Hypothalamus (tissue), 51 donors: Measurements from ENCODE around the gene SULT2B1.
A peak's percentile ranks its signal among the peaks of the same experiment; 100 is the strongest.
"Not testable (repeated sequence)": the region's sequence is repeated elsewhere in the genome, so short reads cannot be mapped to it uniquely, and the experiment has no call there.

ENCODE experiments used
- DNase-seq, 51 donors: peaks; one replicate each; lab custom pipeline; 2025; lab: John Stamatoyannopoulos, UW

The SULT2B1 gene

DNA sequence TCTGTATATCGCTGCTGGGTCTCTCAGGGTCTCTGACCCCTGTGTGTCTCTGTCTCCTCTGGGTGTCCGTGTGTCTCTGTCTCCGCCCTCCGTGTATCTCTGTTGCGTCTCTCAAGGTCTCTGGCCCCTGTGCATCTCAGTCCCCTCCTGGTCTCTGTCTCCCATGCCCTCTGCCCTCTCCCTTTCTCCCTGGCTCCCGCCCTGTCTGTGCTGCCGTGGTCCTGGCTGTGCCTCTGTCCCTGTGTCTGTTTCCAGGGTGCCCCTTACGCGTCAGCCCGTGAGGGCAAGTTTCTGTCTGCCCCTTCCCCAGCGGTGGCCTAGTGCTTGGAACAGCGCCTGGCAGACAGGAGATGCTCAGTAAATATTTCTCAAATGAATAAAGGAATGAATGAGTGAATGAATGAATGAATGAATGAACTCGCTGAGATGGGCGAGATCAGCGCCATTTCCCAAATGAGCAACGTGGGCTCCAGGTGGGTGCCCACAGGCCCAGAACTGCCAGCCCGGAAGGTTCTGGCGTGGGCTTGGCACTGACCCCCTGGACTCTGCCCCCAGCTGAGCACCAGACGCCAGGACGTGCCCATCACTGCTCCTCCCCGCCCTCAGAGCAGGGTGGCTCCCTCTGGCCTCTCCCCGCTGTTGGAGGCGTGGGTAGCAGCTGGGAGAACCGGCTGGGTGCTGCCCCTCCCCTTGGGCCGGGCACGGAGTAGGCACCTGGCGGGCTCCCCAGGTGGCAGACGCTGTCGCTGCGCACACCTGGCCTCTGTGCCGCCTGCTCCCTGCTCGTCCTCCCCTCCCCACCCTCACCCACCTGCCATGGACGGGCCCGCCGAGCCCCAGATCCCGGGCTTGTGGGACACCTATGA lies at the start of gene SULT2B1:
Gene SULT2B1, plus strand, starts transcription at position 736 of the 866 bp plus-strand sequence. Its CDS starts 81 bp downstream, at position 817.
- DNase-seq = no peak

DNA sequence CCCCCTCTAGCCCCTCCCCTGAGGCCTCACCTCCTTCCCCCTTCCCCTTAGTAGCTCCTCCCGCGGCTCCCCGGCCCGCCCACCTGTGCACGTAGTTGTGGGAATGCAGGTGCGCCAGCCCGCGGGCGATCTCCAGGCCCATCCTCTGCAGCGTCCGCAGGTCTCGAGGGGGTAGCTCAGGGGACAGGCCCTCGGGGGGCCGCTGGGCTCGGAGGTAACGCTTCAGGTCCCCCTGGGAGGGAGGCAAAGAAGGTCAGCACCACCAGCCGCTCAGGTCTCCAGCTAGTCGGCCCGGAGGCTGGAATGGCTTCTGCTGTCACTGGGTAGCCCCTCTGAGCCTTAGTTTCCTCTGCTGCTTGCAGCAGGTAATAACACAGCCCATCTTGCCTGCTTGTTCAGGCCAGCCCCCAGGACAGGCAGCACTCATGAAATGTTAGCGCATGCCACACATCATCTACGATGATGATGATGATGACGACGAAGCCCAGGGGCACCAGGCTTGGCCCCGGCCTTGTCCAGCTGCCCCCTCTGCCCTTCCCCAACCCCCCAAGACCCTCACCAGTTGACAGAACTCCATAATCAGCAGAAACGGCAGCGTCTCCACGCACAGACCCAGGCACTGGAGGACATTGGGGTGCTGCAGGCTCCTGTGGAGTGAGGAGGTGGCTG lies 49.5 kb upstream of the SULT2B1 start:
- no peak for DNase-seq

DNA sequence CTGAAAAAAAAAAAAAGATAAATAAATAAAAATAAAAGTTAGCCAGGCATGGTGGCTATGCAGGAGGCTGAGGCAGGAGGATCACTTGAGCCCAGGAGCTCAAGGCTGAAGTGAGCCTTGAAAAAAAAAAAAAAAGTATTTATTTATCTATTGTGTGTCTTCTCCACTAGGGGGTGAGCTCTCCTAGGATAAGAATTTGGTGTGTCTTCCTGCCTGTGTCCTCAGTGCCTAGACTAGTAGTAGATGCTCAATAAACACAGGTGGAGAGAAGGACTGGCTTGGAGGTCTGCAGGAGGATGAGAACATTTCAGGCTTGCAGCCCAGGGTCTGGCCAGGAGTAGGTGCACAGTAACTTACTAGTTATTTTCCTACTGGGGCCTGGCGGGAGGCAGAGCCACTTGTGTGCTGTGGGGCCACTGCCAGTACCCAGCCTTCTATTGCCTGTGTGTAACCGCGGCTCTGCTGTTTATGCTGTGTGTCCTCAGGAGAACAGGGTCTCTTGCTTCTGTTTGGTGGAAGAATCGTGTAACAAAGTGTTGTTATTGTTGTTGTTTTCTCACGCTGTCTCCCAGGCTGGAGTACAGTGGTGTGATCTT lies 45.7 kb upstream of the SULT2B1 start:
- no peak for DNase-seq

DNA sequence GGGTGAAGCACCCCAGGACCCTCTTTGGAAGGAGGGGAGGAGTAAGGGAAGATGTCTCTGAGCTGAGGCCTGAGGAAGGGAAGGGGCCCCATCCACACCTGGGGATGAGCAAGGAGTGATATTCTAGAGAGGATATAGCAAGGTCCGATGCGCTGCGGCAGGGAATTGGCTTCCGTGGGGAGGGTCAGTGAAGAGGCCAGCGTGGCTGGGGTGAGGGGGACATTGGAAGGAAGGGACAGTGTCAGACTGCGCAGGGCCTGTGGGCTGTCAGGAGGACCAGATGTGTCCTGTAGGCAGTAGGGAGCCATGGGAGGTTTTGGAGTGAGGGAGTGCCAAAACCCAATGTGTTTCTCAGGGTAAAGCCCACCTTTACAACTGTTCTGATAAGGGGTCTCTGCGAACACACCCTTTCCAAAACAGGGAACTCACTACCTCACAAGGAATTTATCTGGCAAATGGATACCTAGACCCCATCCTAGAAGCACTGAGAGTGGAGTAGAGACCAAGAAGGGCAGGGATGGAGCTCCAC lies 44.0 kb upstream of the SULT2B1 start:
- no peak for DNase-seq

DNA sequence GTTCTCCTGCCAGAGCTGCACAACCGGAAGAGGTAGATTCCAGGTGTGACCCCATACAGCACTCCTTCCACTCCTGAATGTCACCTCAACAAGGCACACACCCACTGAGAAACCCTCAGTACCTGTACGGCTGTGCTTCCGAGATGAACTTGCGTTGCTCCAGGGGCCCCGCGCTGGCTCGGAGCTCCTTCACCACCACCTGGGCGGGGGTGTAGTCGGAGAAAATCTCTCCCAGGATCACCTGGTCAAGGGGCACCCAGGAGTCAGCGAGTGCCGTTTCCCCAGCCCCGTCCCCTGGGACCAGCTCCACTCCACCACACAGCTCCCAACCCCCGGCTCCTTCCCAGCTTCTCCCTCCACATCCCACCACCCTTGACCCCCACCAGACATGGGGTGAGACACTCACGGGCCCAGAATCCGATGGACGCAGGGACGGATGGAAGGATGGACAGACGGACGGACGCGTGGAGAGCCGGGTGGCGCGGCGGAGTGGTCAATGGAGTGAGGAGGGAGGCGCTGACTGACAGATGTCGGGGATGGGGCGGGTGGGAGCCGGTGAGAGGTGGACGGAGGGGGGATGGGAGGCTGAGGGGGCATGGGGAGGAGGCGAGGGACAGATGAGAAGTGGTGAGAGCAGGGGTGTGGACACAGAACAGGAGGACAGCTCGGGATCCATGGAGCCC lies 43.1 kb upstream of the SULT2B1 start:
- no peak for DNase-seq

DNA sequence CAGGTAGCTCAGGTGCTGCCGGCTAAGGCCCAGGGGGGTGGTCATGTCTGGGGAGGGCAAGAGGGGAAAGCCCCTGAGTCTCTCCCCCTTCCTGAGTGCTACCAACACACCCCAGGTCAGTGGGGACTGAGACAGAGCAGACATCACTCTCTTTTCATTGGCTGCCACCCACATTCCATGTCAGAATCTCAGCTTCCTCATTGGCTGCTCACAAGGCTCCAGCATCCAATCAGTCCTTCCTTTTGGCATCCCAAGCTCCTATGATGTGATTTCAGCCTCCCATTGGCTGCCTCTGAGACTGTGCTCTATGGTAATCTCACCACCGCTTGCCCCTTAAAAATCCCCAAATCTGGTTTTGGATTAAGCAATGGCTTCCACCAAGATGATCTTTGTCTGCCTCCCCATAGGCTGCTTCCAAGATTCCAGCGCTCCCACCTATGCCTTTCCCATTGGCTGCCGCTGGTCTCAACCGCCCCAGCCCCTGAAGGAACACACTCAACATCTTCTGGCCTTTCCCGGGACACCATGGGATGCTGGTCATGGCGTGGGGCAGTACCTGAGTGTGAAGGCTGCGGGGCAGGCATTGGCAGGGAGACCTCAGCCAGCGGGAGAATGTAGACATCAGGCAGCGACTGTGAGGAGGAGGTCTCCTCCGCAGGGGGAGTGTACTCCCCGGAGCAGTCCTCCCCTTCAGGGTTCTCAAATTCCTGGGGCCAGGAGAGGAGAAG lies 42.3 kb upstream of the SULT2B1 start:
- peak in 6 of 51 donors; percentile 6 to 50 (median 28) for DNase-seq

DNA sequence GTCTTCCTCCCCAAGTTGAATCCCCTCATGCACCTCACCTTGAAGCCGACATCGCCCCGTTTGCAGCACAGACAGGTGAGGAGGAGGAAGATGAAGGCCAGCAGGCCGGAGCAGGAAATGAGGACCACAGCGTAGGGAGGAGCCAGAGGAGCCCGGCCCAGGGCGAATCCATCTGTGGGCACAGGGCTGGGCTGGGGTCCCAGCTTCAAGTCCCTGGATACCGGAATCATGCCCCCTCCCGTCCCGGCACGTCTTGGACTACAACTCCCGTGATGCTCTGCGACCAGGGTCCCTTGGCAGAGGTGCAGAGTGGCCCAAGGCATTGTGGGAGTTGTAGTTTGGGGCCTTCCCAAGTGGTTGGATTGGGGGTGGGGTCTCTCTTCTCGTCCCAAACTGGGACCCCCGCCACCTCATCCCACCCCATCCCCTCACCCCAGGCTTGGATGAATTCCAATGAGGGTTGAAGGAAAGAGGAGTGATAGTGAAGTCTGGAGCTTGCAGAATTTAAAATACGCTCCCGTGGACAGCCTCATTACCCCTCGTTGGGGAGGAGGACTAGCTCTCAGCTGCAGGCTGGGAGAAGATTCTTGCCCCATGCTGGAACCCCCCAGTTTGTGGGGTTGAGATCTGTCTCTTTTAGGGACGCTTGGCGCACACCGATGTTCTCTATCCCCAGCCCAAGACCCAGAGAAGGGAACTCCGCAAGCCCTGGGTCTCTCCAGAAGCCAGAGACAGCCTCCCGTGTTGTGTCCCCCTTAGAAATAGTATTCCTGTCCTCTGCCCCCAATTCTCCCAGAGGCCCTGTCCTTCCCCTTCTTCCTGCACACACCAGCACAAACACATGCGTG lies 41.3 kb upstream of the SULT2B1 start:
- peak; percentile 17 to 92 (median 71) for DNase-seq

DNA sequence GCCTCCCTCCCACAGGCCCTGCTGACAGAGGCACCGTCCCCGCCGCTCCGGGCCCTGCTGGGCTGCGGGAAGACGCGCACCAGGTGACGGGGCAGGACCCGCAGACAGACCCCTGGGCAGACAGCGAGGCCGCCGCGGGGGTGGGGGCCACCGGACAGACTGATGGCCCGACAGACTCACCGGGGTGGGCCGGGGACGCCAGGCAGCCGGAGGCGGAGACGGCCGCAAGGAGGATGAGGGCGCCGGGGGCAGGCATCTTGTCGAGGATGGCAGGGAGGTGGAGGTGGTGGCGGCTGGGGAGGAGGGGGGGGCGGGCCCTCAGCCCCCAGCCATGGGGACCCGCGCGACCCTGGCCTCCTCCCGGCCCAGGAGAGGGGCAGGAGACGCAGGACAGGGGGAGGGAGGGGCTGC lies 40.6 kb upstream of the SULT2B1 start:
- peak in 7 of 51 donors; percentile 31 to 63 (median 46) for DNase-seq

DNA sequence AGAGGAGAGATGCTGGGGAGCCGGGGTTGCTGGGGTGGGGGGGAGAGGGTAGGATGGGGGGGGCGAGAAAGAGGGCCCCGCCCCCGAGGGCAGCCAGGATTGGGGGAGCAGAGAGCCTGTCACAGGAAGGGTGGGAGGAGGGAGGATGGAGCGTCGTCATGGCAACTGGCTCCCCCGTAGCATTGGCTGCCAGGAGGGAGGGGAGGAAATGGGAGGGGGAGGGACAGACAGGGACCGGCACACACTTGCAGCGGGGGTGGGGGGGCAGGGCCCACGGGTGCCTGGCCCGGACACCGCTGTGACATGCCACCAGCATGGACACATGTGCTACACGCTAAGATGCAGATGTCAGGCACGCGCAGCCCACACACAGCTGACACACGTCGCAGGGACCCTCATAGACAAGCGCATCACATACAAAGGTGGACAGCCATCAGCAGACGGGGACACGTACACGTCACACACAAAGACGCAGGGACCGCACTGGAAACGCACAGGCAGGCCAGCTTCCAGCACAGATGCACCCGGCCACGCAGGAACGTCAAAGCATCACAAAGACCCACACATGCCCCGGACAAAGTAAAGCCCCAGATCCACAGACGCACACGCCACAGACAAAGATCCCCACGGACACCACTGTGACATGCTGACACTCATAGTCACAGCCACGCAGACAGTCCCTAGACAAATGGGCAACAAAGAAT lies 40.0 kb upstream of the SULT2B1 start, which contains the start of gene LMTK3:
Gene LMTK3, minus strand, starts transcription at position 36 of the 704 bp plus-strand sequence. CDS start 259 bp downstream, outside the sequence.
- peak; percentile 15 to 94 (median 82) for DNase-seq

DNA sequence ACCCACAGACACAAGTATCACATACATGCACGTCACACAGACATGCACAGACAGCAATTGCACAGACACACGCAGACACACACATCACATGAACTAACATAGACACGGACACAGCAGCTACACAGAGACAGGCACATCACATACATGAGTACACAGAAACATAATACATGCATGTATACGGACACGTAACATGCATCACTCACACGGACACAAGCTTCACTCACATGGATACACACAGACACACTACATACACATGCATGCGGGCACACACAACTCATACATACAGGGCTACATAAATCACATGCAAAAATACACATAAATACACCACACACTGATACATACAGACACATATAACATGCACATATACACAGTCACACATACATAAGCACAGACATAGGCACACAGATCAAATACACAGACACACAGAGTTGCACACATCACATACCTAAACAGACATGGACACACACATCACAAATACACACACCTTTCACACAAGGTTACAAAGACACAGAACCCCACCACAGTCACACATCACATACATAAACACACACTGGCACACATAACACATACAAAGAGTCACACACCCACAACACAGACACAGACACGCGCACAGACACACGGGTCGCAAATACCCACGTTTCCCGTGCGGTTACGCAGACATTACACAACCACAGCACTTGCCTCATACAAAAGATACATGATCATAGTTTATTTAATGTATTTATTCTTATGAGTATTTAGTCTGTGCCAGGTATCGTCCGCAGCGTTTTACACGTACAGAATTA lies 39.3 kb upstream of the SULT2B1 start:
- peak in 2 of 51 donors; percentile 32 to 76 for DNase-seq

DNA sequence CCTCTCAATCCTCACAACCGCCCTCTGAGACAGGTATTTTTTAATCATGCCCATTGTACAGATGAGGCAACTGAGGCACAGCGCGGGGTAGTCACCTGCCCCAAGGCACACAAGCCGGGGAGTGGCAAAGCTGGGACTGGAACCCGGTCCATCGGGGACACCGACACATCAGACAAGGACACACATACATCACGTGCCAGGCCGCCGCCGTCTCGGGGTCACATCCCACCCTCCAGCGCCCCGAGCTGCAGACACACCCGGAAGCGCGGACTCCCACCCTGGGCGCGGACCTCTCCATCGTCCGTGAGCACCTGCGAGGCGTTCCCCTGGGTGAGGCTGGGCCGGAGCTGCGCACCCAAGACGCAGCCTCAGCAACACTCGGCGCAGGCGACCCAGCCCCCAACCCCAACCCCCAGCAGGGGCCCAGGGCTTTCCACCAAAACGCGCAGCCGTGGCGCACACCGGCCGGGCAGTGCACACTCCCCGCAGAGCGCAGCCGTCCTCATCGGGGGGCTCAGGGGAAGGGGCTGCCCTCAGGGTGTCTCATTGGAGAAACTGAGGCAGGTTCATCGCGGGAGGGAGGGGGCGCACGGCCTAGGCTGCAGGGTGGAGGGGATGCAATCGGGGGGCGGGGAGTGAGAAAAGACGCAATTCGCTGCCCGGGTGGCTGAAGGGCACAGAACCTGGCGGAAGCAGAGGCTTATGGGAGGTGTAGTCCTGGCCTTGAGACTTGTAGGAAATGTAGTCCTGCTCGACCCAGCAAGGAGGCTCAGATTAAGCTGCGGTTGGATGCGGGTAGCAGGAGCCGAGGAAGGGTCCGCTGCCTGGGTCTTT lies 38.5 kb upstream of the SULT2B1 start:
- peak; percentile 21 to 92 (median 70) for DNase-seq

DNA sequence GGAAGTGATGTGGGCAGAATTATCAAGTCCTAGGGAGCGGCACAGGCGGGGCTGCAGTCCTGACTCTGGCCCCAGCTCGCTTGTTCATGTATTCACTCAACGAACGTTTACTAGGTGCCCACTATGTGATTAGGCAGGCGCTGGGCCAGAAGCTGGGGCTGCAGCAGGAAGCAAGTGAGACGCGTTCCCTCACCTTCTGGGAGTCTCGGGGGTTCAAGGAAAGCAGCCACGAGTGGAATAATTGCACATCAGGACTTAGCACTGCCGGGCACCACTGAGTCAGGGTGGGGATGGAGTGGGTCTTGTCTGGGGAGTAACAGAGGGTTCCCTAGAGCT lies 37.9 kb upstream of the SULT2B1 start:
- no peak for DNase-seq

DNA sequence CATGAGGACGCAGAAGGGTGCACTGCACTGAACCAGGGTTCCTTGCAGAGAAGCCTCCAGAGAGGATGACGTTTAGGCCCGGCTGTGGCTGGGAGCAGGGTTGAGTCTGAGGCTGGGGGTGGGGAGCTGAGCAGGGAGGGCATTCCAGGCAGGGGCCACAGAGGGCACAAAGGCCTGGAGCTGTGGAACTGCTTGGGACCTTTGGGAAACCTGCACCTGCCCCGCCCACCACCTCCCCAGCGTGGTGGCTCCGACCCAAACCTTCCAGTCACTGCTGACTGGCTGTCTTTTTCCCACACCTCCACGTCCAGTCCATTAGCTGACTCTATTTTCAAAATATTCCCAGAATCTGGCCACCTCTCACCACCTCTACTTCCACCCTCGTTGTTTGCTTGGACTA lies 35.4 kb upstream of the SULT2B1 start:
- no peak for DNase-seq

DNA sequence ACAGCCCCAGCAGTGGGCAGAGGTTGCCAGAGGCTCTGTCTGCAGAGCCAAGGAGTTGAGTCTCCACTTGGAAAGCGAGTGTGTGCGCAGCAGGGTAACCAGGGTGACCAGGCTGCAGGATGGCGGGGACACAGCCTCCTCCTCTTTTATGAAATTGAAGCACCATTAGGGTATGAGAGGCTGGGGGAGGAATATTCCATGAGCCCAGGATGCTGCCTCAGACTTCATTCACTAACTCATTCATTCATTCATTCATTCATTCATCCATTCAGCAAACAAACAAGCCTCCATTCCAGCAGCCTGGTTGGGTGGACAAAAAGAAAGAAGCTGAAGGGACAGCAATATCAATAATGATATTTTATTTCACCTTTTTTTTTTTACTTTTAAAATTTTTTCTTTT lies 33.8 kb upstream of the SULT2B1 start:
- DNase-seq = peak in 3 of 51 donors; percentile 10 to 27 (median 12)

DNA sequence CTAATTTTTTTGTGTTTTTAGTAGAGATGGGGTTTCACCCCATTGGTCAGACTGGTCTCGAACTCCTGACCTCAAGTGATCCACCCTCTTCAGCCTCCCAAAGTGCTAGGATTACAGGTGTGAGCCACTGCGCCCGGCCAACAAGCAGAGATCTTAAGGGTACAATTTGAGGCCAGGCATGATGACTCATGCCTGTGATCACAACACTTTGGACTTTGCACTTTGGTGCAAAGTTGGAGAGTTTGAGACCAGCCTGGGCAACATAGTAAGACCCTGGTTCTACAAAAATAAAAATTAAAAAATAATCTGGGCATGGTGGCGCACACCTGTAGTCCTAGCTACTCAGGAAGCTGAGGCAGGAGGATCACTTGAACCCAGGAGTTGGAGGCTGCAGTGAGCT lies 32.5 kb upstream of the SULT2B1 start:
- DNase-seq = not testable (repeated sequence)

DNA sequence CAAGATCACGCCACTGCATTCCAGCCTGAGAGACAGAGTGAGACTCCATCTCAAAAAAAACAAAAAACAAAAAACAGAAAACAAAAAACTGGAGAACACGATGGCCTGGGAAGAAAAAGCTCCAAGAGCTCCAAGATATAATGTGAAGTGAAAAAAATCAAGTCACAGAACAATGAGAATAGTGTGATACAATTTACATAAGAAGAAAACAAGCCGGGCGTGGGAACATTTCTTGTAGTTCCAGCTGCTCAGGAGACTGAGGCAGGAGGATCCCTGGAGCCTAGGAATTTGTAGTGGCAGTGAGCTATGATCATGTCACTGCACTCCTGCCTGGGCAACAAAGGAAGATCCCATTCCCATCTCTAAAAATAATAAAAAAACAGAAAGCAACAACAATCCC lies 31.8 kb upstream of the SULT2B1 start:
- no peak for DNase-seq

DNA sequence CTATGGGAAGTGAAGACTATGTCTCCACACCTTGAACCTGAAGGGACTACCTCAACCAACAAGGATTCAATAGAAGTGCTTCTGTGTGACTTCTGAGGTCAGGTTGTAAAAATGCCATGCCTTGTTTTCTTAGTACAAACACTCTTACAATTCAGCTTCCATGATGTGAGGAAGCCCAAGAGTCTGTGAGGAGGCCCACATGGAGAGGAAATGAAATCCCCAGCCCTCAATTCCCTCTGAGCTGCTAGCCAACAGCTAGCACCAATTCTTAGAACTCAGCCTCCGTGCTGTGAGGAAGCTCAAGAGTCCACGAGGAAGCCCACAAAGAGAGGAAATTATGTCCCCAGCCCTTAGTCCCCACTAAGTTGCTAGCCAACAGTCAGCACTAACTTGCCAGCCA lies 27.8 kb upstream of the SULT2B1 start:
- no peak for DNase-seq
